ENCODE data around the gene IER5.

Gene IER5

DNA sequence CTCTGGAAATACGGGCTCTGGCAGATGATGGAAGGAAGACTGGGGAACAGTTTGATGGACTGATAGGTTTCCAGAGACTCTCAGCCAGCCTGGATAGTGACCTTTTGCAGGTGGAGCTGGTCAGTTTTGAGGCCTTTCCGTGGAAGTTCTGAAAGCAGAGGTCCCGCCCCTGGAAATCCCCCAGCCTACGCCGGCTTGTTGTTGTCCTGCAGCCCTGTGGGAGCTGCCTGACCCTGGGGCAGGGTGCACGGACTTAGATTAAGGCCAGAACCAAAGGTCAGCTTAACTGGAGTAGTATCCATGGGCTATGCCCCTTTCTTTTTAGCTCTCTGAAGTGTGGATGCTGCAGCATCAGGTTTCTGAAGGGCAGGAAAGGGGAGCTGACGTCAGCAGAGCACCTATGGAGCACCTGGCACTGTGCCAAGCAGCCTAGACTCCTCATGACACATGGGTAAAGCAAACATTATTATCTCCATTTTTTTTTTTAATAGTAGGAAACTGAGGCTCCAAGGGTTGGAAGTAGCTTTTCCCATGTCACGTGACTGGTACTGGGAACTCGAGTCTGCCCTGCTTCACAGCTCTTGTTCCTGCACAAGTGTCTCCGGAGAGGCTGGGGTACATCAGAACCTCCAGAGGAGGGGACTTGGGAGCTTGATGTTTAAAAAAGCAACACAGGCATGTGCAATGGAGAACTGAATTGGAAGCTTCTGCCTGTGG is 38.5 kb downstream of the IER5 start:
- H2AFZ ChIP-seq (ENCODE audit: low read depth, low read length) = no peak overlapping the region
- peak overlapping the region in 1 of 2 experiments; percentile 16 for H3K18ac ChIP-seq (ENCODE audit: low read depth in 1 of 2, low read length in 2 of 2)
- no peak overlapping the region for H3K27ac ChIP-seq (ENCODE audit: low read length, poor library complexity, severe bottlenecking)
- no peak overlapping the region for H3K23ac ChIP-seq (ENCODE audit: low read length in 2 of 2)
- H3K4me2 ChIP-seq (ENCODE audit: low read length, poor library complexity, severe bottlenecking) = no peak overlapping the region
- no peak overlapping the region for H3K4ac ChIP-seq (ENCODE audit: low read depth in 1 of 2, low read length in 2 of 2)
- 74% methylated on average over 9 of the region's 10 CpGs for WGBS
- H3K27me3 ChIP-seq (ENCODE audit: control insufficient read depth in 1 of 2, insufficient read depth in 1 of 2, low read length in 2 of 2) = no peaks in the 10 kb centered on the region
- H3K36me3 ChIP-seq (ENCODE audit: control insufficient read depth in 1 of 2, insufficient read depth in 2 of 2, low read depth in 1 of 2, low read length in 2 of 2) = no peaks in the 10 kb centered on the region
- H2BK12ac ChIP-seq (ENCODE audit: low read length in 2 of 2) = no peak overlapping the region
- H3K4me1 ChIP-seq (ENCODE audit: control insufficient read depth, insufficient read depth, low read depth, low read length) = peaks cover 30% of the 10 kb centered on the region
- H2BK120ac ChIP-seq (ENCODE audit: low read depth, low read length) = no peak overlapping the region
- no peaks in the 10 kb centered on the region for H3K9me3 ChIP-seq (ENCODE audit: control insufficient read depth, low read length)
- H3K4me3 ChIP-seq (ENCODE audit: insufficient read depth in 1 of 2, low read depth in 1 of 2, low read length in 2 of 2) = no peak overlapping the region
- no peak overlapping the region for H4K8ac ChIP-seq (ENCODE audit: low read length)
- H3K9ac ChIP-seq (ENCODE audit: low read length) = no peak overlapping the region
- no peak overlapping the region for H2BK5ac ChIP-seq (ENCODE audit: low read depth, low read length, poor library complexity, severe bottlenecking)
- no peak overlapping the region for H2BK15ac ChIP-seq (ENCODE audit: low read depth, poor library complexity, severe bottlenecking)
- H3K79me1 ChIP-seq (replicated peaks; ENCODE audit: low read length, poor library complexity, severe bottlenecking) = no peaks in the 10 kb centered on the region
- no peak overlapping the region for H3K14ac ChIP-seq (ENCODE audit: low read length in 2 of 2)
- no peak overlapping the region for H2AK5ac ChIP-seq (ENCODE audit: low read length, severe bottlenecking)
- DNase-seq = no peak
- H4K91ac ChIP-seq (ENCODE audit: low read length) = no peak overlapping the region

DNA sequence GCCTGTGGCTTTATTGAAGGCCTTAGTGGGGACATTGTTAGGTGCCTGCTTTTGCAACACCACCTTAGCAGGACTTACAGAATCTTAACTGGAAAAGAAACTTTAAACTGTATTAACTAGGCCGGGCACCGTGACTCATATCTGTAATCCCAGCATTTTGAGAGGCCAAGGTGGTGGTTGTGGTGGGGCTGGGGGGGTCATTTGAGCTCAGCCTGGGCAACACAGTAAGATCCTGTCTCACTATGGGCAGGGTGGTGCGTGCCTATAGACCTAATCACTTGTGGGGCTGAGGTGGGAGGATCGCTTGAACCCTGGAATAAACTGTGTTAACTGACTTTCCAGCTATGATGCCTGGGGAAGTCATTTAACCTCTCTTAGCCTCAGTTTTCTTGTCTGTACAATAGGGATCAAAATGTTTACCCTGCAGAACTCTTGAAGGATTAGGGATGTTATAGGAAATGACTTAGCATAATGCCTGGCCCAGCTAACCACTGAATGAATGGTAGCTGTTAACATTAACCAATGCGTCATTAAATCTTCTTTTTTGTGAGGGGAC is 39.5 kb downstream of the IER5 start:
- Histone ChIP-seq H2AFZ (ENCODE audit: low read depth, low read length) (no peak overlapping the region), H3K14ac (ENCODE audit: low read length in 2 of 2) (no peak overlapping the region), H3K9me3 (ENCODE audit: control insufficient read depth, low read length) (no peaks in the 10 kb centered on the region), H4K8ac (ENCODE audit: low read length) (peak overlapping the region; percentile 86), H4K91ac (ENCODE audit: low read length) (no peak overlapping the region), H3K79me1 (replicated peaks; ENCODE audit: low read length, poor library complexity, severe bottlenecking) (no peaks in the 10 kb centered on the region), H3K4ac (ENCODE audit: low read depth in 1 of 2, low read length in 2 of 2) (peak overlapping the region in 1 of 2 experiments; percentile 60), H3K4me3 (ENCODE audit: insufficient read depth in 1 of 2, low read depth in 1 of 2, low read length in 2 of 2) (no peak overlapping the region), H3K27me3 (ENCODE audit: control insufficient read depth in 1 of 2, insufficient read depth in 1 of 2, low read length in 2 of 2) (no peaks in the 10 kb centered on the region), H2BK5ac (ENCODE audit: low read depth, low read length, poor library complexity, severe bottlenecking) (no peak overlapping the region), H3K4me2 (ENCODE audit: low read length, poor library complexity, severe bottlenecking) (no peak overlapping the region), H3K18ac (ENCODE audit: low read depth in 1 of 2, low read length in 2 of 2) (peak overlapping the region; percentile 67 to 82), H3K9ac (ENCODE audit: low read length) (no peak overlapping the region), H2AK5ac (ENCODE audit: low read length, severe bottlenecking) (peak overlapping the region; percentile 69), H3K27ac (ENCODE audit: low read length, poor library complexity, severe bottlenecking) (peak overlapping the region; percentile 47), H2BK12ac (ENCODE audit: low read length in 2 of 2) (peak overlapping the region; percentile 92 to 95), H2BK15ac (ENCODE audit: low read depth, poor library complexity, severe bottlenecking) (peak overlapping the region; percentile 77), H3K23ac (ENCODE audit: low read length in 2 of 2) (no peak overlapping the region), H3K36me3 (ENCODE audit: control insufficient read depth in 1 of 2, insufficient read depth in 2 of 2, low read depth in 1 of 2, low read length in 2 of 2) (no peaks in the 10 kb centered on the region), H3K4me1 (ENCODE audit: control insufficient read depth, insufficient read depth, low read depth, low read length) (peaks cover 30% of the 10 kb centered on the region), H2BK120ac (ENCODE audit: low read depth, low read length) (peak overlapping the region; percentile 24)
- 86% methylated on average over 5 of the region's 5 CpGs for WGBS
- peak; percentile 60 for DNase-seq

DNA sequence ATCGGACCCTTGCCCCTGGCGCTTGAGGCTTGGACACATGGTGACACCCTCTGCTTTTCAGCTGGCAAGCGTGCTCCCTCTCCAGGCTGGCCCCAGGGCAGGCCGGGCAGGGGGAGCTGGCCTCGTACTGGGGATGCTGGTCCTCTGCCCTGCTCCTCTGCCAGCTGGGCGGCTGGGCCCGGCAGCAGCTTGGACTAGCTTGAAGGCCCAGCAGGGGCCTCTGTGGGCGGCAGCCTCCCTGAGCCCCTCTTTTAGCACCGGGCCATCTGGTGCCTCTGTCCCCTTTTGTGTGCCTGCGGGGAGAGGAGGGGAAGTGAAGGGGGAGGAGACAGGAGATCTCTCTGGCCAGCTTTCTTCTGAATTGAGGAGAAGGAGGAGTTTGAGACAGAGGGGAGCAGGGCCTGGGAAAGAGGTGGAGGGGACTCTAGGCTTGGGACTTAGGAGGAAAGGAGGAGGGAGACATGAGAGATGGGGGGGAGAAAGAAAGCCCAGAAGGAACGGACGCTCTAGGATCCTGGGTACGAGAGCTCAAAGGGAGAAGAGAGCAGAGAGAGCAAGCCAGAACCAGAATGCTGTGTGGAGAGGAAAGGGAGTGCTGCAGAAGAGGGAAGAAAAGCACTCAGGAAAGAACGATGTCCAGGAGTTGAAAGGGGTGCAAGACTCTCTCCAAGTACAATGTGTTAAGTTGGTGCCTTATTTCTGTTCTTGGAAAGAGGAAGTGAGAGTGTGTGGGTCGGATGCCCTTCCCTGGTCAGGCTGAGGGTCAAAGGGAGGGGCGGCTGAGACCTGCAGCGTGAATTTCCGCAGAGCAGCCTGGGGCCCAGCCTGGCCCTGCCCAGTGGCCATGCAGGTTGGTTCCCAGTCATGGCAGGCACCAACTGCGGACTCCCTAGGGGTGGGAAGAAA is 40.3 kb downstream of the IER5 start:
- H4K8ac ChIP-seq (ENCODE audit: low read length) = peak overlapping the region; percentile 86
- WGBS = 61% methylated on average over 19 of the region's 19 CpGs
- peak overlapping the region; percentile 67 to 82 for H3K18ac ChIP-seq (ENCODE audit: low read depth in 1 of 2, low read length in 2 of 2)
- no peak overlapping the region for H3K4me2 ChIP-seq (ENCODE audit: low read length, poor library complexity, severe bottlenecking)
- H2AFZ ChIP-seq (ENCODE audit: low read depth, low read length) = peak overlapping the region; percentile 54
- H3K9me3 ChIP-seq (ENCODE audit: control insufficient read depth, low read length) = no peaks in the 10 kb centered on the region
- H3K9ac ChIP-seq (ENCODE audit: low read length) = peak overlapping the region; percentile 11
- H3K4ac ChIP-seq (ENCODE audit: low read depth in 1 of 2, low read length in 2 of 2) = peak overlapping the region; percentile 64 to 82
- peaks cover 34% of the 10 kb centered on the region for H3K4me1 ChIP-seq (ENCODE audit: control insufficient read depth, insufficient read depth, low read depth, low read length)
- no peaks in the 10 kb centered on the region for H3K27me3 ChIP-seq (ENCODE audit: control insufficient read depth in 1 of 2, insufficient read depth in 1 of 2, low read length in 2 of 2)
- no peak overlapping the region for H2BK5ac ChIP-seq (ENCODE audit: low read depth, low read length, poor library complexity, severe bottlenecking)
- H3K4me3 ChIP-seq (ENCODE audit: insufficient read depth in 1 of 2, low read depth in 1 of 2, low read length in 2 of 2) = no peak overlapping the region
- peak overlapping the region; percentile 94 for H4K91ac ChIP-seq (ENCODE audit: low read length)
- H3K79me1 ChIP-seq (replicated peaks; ENCODE audit: low read length, poor library complexity, severe bottlenecking) = peaks cover under 1% of the 10 kb centered on the region
- H3K36me3 ChIP-seq (ENCODE audit: control insufficient read depth in 1 of 2, insufficient read depth in 2 of 2, low read depth in 1 of 2, low read length in 2 of 2) = no peaks in the 10 kb centered on the region
- H2BK12ac ChIP-seq (ENCODE audit: low read length in 2 of 2) = peak overlapping the region; percentile 92 to 95
- H3K14ac ChIP-seq (ENCODE audit: low read length in 2 of 2) = peak overlapping the region in 1 of 2 experiments; percentile 91
- H3K27ac ChIP-seq (ENCODE audit: low read length, poor library complexity, severe bottlenecking) = peak overlapping the region; percentile 7
- peak overlapping the region; percentile 24 for H2BK120ac ChIP-seq (ENCODE audit: low read depth, low read length)
- peak overlapping the region; percentile 69 for H2AK5ac ChIP-seq (ENCODE audit: low read length, severe bottlenecking)
- DNase-seq = peak; percentile 29
- peak overlapping the region in 1 of 2 experiments; percentile 23 for H3K23ac ChIP-seq (ENCODE audit: low read length in 2 of 2)
- H2BK15ac ChIP-seq (ENCODE audit: low read depth, poor library complexity, severe bottlenecking) = peak overlapping the region; percentile 77
